GM12801 (cell line): Measurements from ENCODE around the gene TMEM141.

Experiments
- CTCF ChIP-seq: IDR thresholded peaks from one replicate; pipeline ENCODE4 v1.5.1; 2011; ENCODE audit warnings: control low read depth; ENCODE audit not compliant: insufficient read length; ENCODE audit errors: extremely low read depth

The TMEM141 gene

GRCh38 chr9:136763649-136764035 lies 27.5 kb upstream of the TMEM141 start:
- TF ChIP-seq CTCF, result no peak

GRCh38 chr9:136764301-136764891 lies 26.7 kb upstream of the TMEM141 start, which contains the start of gene LCN15:
LCN15 (minus strand) TSS chr9:136764518; CDS start chr9:136764488, 30 bp downstream.
- no peak for TF ChIP-seq CTCF

GRCh38 chr9:136765041-136765440 lies 26.1 kb upstream of the TMEM141 start:
- no peak for TF ChIP-seq CTCF

- TF ChIP-seq CTCF, result no peak
These were observed 21.4 kb upstream of the TMEM141 start for GRCh38 chr9:136769710-136770191.

GRCh38 chr9:136771907-136772415 lies 19.2 kb upstream of the TMEM141 start:
- TF ChIP-seq CTCF, result no peak

GRCh38 chr9:136773386-136774044 lies 17.6 kb upstream of the TMEM141 start:
- TF ChIP-seq CTCF, result no peak

GRCh38 chr9:136774416-136775045 lies 16.6 kb upstream of the TMEM141 start:
- no peak for TF ChIP-seq CTCF
